Measurements from ENCODE around the gene LNX1.
"Not testable (repeated sequence)": the region's sequence is repeated elsewhere in the genome, so short reads cannot be mapped to it uniquely, and the experiment has no call there.

The LNX1 gene

GRCh38 chr4:53459548-53459947, 131.7 kb downstream of the LNX1 start:
- no peak for DNase-seq (ENCODE audit: low spot score)

- no peak for DNase-seq (ENCODE audit: low spot score)
Observed at GRCh38 chr4:53456178-53456577, 135.1 kb downstream of the LNX1 start.

GRCh38 chr4:53455766-53456165, 135.5 kb downstream of the LNX1 start:
- DNase-seq (ENCODE audit: low spot score) = no peak

DNA sequence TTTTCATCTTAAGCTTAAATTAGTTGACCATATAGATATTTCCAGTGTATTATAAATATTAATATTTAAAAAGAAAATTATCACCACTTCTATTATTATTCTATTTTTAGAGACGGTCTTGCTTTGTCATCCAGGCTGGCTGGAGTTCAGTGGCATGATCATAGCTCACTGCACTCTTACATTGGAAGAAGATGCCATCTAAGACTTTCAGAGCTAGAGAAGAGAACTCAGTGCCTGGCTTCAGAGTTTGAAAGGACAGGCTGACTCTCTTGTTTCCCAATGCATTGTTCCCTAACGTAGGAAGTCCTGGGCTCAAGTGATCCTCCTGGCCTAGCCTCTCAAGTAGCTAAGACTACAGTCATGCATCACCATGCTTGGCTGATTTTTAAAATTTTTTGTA, 137.9 kb downstream of the LNX1 start:
- DNase-seq (ENCODE audit: low spot score) = no peak

DNA sequence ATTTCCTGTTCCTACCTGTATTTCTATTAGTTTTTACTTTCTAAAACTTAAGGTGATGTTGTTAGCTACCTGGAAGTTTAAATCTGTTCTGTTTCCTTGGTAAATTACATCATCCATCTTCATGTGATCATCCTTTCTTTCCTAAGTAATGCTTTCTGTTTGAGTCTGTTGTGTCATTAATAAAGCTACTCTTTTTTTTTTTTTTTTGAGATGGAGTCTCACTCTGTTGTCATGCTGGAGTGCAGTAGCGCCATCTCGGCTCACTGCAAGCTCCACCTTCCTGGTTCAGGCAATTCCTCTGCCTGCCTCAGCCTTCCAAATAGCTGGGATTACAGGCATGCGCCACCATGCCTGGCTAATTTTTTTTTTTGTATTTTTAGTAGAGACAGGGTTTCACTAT, 140.5 kb downstream of the LNX1 start:
- DNase-seq (ENCODE audit: low spot score) = no peak

- no peak for DNase-seq (ENCODE audit: low spot score)
Observed at GRCh38 chr4:53444954-53445353, 146.3 kb downstream of the LNX1 start.

DNA sequence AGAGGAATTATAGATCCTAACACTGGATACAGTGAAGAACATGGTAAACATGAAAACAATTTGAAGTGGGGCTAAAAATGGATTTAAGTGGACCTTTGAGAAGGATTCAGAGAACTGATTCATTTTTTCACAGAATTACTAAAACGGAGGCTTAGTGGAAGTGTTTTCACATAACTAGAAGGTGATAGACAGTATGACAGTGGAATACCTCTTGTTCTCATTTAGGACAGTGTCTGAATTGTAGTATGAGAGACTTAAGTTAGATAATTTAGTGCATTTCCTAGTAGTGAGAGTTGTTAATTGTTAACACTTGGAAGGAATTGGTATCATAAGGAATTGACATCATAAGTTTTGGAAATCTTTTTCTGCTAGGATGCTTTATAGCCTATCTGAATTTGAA, 149.7 kb downstream of the LNX1 start:
- DNase-seq (ENCODE audit: low spot score) = no peak

DNA sequence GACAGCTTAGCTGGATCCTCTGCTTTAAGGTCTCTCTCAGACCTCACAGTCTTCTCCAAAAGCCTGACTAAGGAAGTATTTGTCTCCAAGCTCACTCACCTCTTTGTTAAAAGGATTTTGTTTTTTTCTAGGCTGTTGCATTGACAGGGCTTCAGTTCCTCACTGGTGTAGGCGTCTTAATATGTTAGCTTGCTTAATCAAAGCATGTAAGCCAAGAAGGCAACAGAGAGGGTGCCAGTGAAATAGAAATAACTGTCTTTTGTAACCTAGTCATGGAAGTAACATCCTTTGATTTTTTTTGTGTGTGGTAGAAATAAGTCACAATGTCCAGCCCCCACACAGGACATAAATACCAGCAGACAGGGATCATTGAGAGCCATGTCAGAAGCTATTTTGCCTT, 155.0 kb downstream of the LNX1 start:
- DNase-seq (ENCODE audit: low spot score) = no peak

GRCh38 chr4:53432528-53433424, 158.5 kb downstream of the LNX1 start:
- DNase-seq (ENCODE audit: low spot score) = no peak

DNA sequence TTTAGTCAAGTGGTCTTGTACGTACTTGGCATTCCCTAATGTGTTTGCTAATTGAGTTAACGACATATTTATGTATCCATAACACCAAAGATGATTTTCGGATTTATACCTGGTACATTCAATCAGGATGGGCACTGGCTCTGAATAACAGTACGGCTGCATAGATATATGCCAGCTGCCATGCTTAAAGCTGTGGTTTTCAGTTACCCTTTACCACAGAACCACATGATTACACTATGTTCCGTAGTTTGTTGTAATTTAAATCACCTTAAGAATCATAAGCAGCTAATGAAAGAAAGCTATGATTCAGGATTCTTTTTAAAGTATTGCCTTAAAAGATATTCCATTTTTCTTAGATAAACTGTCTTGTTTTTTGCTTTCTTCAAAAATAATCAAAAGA, 160.2 kb downstream of the LNX1 start:
- DNase-seq (ENCODE audit: low spot score) = no peak

DNA sequence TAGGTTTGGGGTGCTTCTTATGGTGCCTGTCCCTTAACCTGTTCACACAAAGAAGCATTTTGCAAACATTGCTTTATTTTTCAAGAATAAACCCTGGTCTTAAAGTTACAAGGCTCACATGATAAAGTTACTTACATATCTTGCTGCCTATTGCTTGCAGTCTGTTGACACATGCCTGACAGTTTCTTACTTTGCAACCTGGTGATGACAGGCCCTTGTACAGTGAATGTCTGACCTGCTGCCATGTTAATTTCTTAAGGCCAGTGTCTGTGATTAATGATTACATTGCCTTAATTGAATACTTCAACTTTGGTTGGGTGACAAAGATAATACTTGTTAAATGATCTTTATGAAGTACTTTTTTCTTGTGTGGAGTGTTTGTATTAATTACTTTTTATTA, 163.9 kb downstream of the LNX1 start:
- no peak for DNase-seq (ENCODE audit: low spot score)

GRCh38 chr4:53424280-53424679, 167.0 kb downstream of the LNX1 start:
- DNase-seq (ENCODE audit: low spot score) = no peak

DNA sequence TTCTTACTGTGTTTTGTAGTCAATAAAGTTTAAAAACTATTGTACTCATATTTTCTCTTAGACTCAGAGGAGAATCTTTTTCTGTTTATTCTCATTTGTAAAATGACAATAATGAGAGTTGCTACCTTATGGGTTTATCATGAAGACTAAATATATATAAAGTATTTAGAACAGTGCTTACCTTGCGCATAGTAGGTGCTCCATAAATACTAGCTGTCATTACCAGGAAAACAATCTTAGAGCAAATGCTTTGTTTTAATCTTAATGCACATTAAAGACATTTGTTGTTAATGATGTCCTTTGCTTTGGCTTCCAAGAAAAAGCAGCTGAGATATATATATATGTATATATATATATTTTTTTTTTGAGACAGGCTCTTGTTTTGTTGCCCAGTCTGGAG, 168.9 kb downstream of the LNX1 start:
- DNase-seq (ENCODE audit: low spot score) = no peak

DNA sequence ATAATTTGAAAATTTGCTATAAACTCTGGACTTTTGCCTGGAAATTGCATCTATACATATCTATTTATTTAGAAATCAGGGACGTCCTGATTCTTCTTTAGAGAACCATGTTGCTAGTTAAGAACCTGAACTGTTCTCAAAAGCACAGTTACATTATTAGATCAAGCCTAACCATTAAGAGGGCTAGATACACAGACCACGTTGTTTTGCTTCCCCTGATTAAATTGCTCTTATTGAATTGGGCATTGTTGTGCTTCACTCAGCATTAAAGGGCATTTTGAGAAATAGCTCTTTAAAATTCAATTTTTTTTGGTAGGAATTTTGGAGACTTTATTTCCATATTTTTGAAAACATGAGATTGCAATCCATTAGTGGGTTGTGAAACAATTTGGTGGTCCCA, 169.5 kb downstream of the LNX1 start:
- no peak for DNase-seq (ENCODE audit: low spot score)

- DNase-seq (ENCODE audit: low spot score) = no peak
Observed at GRCh38 chr4:53419208-53419607, 172.1 kb downstream of the LNX1 start.

DNA sequence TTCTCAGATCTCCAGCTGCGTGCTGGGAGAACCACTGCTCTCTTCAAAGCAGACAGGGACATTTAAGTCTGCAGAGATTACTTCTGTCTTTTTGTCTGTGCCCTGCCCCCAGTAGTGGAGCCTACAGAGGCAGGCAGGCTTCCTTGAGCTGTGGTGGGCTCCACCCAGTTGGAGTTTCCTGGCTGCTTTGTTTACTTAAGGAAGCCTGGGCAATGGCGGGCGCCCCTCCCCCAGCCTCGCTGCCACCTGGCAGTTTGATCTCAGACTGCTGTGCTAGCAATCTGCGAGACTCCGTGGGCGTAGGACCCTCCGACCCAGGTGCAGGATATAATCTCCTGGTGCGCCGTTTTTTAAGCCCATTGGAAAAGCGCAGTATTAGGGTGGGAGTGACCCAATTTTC, 181.8 kb downstream of the LNX1 start:
- DNase-seq (ENCODE audit: low spot score) = not testable (repeated sequence)

Data from CD4-positive, alpha-beta T cell treated with Interleukin-15 for 4 hours (primary cell).